Testis (tissue), 2 donors: ENCODE data around the gene BDKRB2.

Experiments used
- POLR2A ChIP-seq: fragments of 450-650 bp; IDR thresholded peaks from one replicate; pipeline ENCODE4 v1.6.1; 2017; ENCODE audit warnings: antibody characterized with exemption, mild to moderate bottlenecking, moderate library complexity
- TF ChIP-seq, protein P1 (sequence below), 3 experiments: fragments of 450-650 bp in 2 of 3; fragments of 200-600 bp in 1 of 3; sonication (generic) in 1 of 3; IDR thresholded peaks; one replicate each; pipeline ENCODE4 v1.5.1; 2016 to 2019; ENCODE audit warnings: antibody characterized with exemption in 3 of 3, mild to moderate bottlenecking in 2 of 3, moderate library complexity in 1 of 3

DNA sequence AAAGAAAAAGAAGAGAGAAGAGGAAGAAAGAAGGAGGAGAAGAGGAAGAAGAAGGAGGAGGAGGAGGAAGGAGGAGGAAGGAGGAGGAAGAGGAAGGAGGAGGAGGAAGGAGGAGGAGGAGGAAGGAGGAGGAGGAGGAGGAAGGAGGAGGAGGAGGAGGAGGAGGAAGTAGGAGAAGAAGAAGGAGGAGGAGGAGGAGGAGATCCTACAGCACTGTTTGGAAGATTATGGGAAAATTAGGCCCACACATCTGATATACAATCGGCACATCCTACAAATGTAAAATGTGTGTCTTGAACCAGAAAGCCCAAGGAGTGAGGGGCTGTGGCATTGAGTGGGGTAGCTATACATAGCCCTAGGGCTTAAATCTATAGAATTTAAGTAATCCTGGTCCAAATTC lies 12.0 kb downstream of the BDKRB2 start:
- TF ChIP-seq, protein P1, sequence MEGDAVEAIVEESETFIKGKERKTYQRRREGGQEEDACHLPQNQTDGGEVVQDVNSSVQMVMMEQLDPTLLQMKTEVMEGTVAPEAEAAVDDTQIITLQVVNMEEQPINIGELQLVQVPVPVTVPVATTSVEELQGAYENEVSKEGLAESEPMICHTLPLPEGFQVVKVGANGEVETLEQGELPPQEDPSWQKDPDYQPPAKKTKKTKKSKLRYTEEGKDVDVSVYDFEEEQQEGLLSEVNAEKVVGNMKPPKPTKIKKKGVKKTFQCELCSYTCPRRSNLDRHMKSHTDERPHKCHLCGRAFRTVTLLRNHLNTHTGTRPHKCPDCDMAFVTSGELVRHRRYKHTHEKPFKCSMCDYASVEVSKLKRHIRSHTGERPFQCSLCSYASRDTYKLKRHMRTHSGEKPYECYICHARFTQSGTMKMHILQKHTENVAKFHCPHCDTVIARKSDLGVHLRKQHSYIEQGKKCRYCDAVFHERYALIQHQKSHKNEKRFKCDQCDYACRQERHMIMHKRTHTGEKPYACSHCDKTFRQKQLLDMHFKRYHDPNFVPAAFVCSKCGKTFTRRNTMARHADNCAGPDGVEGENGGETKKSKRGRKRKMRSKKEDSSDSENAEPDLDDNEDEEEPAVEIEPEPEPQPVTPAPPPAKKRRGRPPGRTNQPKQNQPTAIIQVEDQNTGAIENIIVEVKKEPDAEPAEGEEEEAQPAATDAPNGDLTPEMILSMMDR (IDR thresholded peaks at IDR 0.05) = no peak
- TF ChIP-seq POLR2A = no peak
